HL-60 (cell line): ENCODE data around the gene ADGRG6.

Experiments used
- DNase-seq, 2 experiments: peaks; one replicate each; pipeline ENCODE4 v3.0.0-alpha.2; 2010 to 2020; ENCODE audit warnings: low read depth in 1 of 2, low spot score in 1 of 2
- H3K27ac ChIP-seq: fragments of 250-450 bp; sonication (Bioruptor Pico); replicated peaks from 2 replicates; pipeline ENCODE4 v1.5.1; 2020; ENCODE audit warnings: mild to moderate bottlenecking, moderate library complexity
- H3K27me3 ChIP-seq: fragments of 250-450 bp; sonication (Bioruptor Pico); 2 replicates; pipeline ENCODE4 v1.5.1; 2021; ENCODE audit warnings: mild to moderate bottlenecking, moderate library complexity; ENCODE audit not compliant: insufficient read depth, poor library complexity, severe bottlenecking
- H3K4me3 ChIP-seq: replicated peaks from 2 replicates; pipeline ENCODE4 v1.5.1; 2011; ENCODE audit warnings: mild to moderate bottlenecking, control low read depth, low read length; ENCODE audit not compliant: insufficient read depth
- GABPA ChIP-seq: IDR thresholded peaks from 2 replicates; pipeline ENCODE4 v1.6.1; 2012; ENCODE audit warnings: low read depth
- POLR2AphosphoS5 ChIP-seq: IDR thresholded peaks from 2 replicates; pipeline ENCODE4 v1.6.1; 2012; ENCODE audit warnings: low read depth
- SPI1 ChIP-seq: IDR thresholded peaks from 2 replicates; pipeline ENCODE4 v1.6.1; 2012; ENCODE audit warnings: low read depth, mild to moderate bottlenecking, borderline replicate concordance
- TF ChIP-seq, protein P1 (sequence below): IDR thresholded peaks from 2 replicates; pipeline ENCODE4 v1.6.1; 2012; ENCODE audit warnings: low read depth; ENCODE audit not compliant: insufficient replicate concordance
- TF ChIP-seq, protein P2 (sequence below): IDR thresholded peaks from one replicate; pipeline ENCODE4 v1.5.1; 2011; ENCODE audit warnings: low read length, control low read depth, inconsistent platforms; ENCODE audit not compliant: insufficient read depth

The ADGRG6 gene

DNA sequence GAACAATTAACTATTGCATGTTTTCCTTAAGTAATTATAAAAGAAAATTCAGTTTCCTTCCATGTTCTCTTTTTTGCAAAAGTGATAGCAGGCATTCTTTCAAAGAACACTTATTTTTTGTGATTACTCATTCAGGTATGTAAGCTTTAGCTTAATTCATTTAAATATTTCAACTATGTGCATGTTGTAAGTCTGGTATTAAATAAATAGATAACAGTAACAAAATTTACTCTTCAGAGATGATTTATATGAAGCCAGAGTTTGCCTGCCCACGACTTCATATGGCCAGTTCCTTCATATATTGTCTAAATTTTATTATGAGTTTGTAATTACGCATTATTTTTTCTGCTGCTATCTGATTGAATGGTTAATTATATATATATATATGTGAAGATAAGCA is 110.9 kb downstream of the ADGRG6 start:
- peaks cover 2% of the 10 kb centered on the region for H3K27me3 ChIP-seq
- no peak for DNase-seq
- no peak overlapping the region for H3K4me3 ChIP-seq
- no peak overlapping the region for H3K27ac ChIP-seq
- TF ChIP-seq SPI1 (no peak), POLR2AphosphoS5 (no peak), GABPA (no peak)
- TF ChIP-seq, protein P1, sequence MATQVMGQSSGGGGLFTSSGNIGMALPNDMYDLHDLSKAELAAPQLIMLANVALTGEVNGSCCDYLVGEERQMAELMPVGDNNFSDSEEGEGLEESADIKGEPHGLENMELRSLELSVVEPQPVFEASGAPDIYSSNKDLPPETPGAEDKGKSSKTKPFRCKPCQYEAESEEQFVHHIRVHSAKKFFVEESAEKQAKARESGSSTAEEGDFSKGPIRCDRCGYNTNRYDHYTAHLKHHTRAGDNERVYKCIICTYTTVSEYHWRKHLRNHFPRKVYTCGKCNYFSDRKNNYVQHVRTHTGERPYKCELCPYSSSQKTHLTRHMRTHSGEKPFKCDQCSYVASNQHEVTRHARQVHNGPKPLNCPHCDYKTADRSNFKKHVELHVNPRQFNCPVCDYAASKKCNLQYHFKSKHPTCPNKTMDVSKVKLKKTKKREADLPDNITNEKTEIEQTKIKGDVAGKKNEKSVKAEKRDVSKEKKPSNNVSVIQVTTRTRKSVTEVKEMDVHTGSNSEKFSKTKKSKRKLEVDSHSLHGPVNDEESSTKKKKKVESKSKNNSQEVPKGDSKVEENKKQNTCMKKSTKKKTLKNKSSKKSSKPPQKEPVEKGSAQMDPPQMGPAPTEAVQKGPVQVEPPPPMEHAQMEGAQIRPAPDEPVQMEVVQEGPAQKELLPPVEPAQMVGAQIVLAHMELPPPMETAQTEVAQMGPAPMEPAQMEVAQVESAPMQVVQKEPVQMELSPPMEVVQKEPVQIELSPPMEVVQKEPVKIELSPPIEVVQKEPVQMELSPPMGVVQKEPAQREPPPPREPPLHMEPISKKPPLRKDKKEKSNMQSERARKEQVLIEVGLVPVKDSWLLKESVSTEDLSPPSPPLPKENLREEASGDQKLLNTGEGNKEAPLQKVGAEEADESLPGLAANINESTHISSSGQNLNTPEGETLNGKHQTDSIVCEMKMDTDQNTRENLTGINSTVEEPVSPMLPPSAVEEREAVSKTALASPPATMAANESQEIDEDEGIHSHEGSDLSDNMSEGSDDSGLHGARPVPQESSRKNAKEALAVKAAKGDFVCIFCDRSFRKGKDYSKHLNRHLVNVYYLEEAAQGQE, result no peak
- TF ChIP-seq, protein P2, sequence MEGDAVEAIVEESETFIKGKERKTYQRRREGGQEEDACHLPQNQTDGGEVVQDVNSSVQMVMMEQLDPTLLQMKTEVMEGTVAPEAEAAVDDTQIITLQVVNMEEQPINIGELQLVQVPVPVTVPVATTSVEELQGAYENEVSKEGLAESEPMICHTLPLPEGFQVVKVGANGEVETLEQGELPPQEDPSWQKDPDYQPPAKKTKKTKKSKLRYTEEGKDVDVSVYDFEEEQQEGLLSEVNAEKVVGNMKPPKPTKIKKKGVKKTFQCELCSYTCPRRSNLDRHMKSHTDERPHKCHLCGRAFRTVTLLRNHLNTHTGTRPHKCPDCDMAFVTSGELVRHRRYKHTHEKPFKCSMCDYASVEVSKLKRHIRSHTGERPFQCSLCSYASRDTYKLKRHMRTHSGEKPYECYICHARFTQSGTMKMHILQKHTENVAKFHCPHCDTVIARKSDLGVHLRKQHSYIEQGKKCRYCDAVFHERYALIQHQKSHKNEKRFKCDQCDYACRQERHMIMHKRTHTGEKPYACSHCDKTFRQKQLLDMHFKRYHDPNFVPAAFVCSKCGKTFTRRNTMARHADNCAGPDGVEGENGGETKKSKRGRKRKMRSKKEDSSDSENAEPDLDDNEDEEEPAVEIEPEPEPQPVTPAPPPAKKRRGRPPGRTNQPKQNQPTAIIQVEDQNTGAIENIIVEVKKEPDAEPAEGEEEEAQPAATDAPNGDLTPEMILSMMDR, result no peak

DNA sequence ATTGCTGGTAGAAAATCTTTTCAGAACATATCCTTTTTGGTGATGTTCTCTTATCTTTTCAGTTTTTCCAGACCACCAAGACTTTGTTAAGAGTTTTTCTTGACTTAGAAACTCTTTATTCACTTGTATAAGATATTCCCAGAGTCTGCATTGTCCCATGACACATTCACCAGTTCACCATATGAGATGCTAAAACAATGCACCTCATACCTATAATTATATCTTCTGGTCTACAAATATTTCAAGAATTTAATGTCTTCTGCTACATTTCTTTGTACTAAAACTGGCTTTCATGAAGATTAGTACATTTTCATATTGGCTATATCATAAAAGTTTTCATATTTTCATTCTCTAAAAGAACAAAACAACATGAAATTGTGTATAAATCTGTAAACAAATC is 111.3 kb downstream of the ADGRG6 start:
- H3K4me3 ChIP-seq, result no peak overlapping the region
- H3K27me3 ChIP-seq, result peaks cover 2% of the 10 kb centered on the region
- DNase-seq, result no peak
- no peak overlapping the region for H3K27ac ChIP-seq
- TF ChIP-seq GABPA (no peak), SPI1 (no peak), POLR2AphosphoS5 (no peak)
- TF ChIP-seq, protein P1, result no peak
- TF ChIP-seq, protein P2, result no peak

DNA sequence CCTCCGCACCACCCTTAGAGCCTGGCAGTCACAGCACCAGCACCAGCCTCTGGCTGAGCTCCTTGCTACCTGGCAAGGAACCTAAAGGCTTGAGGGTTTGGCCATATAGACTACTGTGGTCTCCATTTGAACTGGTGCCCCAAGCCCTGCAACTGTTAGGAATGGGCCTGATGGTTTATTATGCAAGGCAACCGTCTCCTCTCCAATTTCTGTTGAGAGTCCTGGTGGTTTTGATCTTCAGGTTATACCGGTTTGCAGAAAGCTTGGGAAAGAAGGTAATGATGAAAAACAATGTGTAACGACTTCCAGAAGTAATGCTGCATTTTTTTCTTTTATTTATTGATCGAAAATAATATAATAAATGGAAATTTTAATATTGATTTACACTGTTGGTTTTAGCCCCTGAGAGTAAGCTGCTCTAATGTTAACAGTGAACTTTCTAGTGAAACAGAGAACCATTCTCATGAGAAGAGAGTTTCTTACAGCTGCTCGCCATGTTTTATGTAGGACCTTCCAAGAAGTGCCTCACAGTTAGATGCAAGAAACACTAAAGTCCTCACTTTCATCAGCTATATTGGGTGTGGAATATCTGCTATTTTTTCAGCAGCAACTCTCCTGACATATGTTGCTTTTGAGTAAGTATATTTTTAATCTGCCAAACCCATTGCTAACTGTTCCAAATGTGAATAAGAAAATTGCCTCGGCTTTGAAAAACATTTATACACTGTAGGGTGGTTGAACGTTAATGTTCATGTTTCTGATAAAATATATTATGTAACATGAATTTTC is 112.8 kb downstream of the ADGRG6 start:
- Histone ChIP-seq H3K4me3 (no peak overlapping the region), H3K27me3 (peaks cover 2% of the 10 kb centered on the region), H3K27ac (no peak overlapping the region)
- no peak for DNase-seq
- TF ChIP-seq GABPA (no peak), POLR2AphosphoS5 (no peak), SPI1 (no peak)
- TF ChIP-seq, protein P1, result no peak
- TF ChIP-seq, protein P2, result no peak
